WTC11 (cell line): ENCODE results near the gene PTN. TPM values are rescaled to one million over a fixed set of nuclear protein-coding genes. Genes with fewer than 3 reads are reported as not detected.

Experiments
- ATAC-seq: fragments of 200-7000 bp; cut with Tn5 transposase; 2 replicates; pipeline ENCODE4 v1.10.0; 2021; ENCODE audit warnings: mild to moderate bottlenecking, moderate library complexity
- CTCF ChIA-PET: fragments of 300-600 bp; sonication (Branson Sonifier 250); formaldehyde crosslinking; loops from one replicate; lab custom pipeline; 2021; ENCODE audit warnings: antibody characterized with exemption; lab: Charles Lee
- POLR2A ChIA-PET: fragments of 350-600 bp; sonication (Branson Sonifier 250); formaldehyde crosslinking; loops from one replicate; lab custom pipeline; 2021; ENCODE audit warnings: antibody characterized with exemption; lab: Charles Lee
- DNase-seq: peaks from one replicate; pipeline ENCODE4 v3.0.0; 2021; ENCODE audit warnings: low spot score
- H3K27ac Mint-ChIP-seq: 2 replicates; pipeline ENCODE4 v1.8.0; 2021; ENCODE audit warnings: mixed read lengths
- H3K27me3 Mint-ChIP-seq: 2 replicates; pipeline ENCODE4 v1.8.0; 2021; ENCODE audit warnings: low read depth, mild to moderate bottlenecking, moderate library complexity, mixed read lengths
- H3K36me3 Mint-ChIP-seq: 2 replicates; pipeline ENCODE4 v1.8.0; 2021; ENCODE audit warnings: mixed read lengths
- H3K4me1 Mint-ChIP-seq: 2 replicates; pipeline ENCODE4 v1.8.0; 2022; ENCODE audit warnings: mixed read lengths
- H3K4me3 Mint-ChIP-seq: 2 replicates; pipeline ENCODE4 v1.8.0; 2021; ENCODE audit warnings: mild to moderate bottlenecking, moderate library complexity, mixed read lengths
- H3K9me3 Mint-ChIP-seq: 2 replicates; pipeline ENCODE4 v1.8.0; 2021; ENCODE audit warnings: mixed read lengths
- ARID4B ChIP-seq: sonication (generic); formaldehyde crosslinking; IDR thresholded peaks from 2 replicates; pipeline ENCODE4 v1.8.0; 2023; ENCODE audit warnings: missing genetic modification reagents, mild to moderate bottlenecking, borderline replicate concordance
- ATF2 ChIP-seq: sonication (generic); formaldehyde crosslinking; IDR thresholded peaks from 2 replicates; pipeline ENCODE4 v1.8.1; 2022; ENCODE audit warnings: low read depth, missing genetic modification reagents, borderline replicate concordance
- CREM ChIP-seq: sonication (generic); formaldehyde crosslinking; IDR thresholded peaks from 2 replicates; pipeline ENCODE4 v1.8.1; 2022; ENCODE audit warnings: mild to moderate bottlenecking, missing genetic modification reagents, moderate library complexity
- E2F1 ChIP-seq: sonication (generic); formaldehyde crosslinking; IDR thresholded peaks from 2 replicates; pipeline ENCODE4 v1.8.0; 2022; ENCODE audit warnings: mild to moderate bottlenecking, missing genetic modification reagents
- E2F5 ChIP-seq: sonication (generic); formaldehyde crosslinking; IDR thresholded peaks from 2 replicates; pipeline ENCODE4 v1.8.1; 2022; ENCODE audit warnings: mild to moderate bottlenecking, moderate library complexity, missing genetic modification reagents
- ETV6 ChIP-seq: sonication (generic); formaldehyde crosslinking; IDR thresholded peaks from 2 replicates; pipeline ENCODE4 v1.8.1; 2022; ENCODE audit warnings: mild to moderate bottlenecking, missing genetic modification reagents
- FOXJ3 ChIP-seq: sonication (generic); formaldehyde crosslinking; IDR thresholded peaks from 2 replicates; pipeline ENCODE4 v1.9.0; 2021; ENCODE audit warnings: missing genetic modification reagents, mild to moderate bottlenecking, borderline replicate concordance
- FOXP1 ChIP-seq: sonication (generic); formaldehyde crosslinking; IDR thresholded peaks from 2 replicates; pipeline ENCODE4 v1.8.0; 2022; ENCODE audit warnings: missing genetic modification reagents, mild to moderate bottlenecking, moderate library complexity, borderline replicate concordance
- GABPB1 ChIP-seq: sonication (generic); formaldehyde crosslinking; IDR thresholded peaks from 2 replicates; pipeline ENCODE4 v1.8.1; 2023; ENCODE audit warnings: mild to moderate bottlenecking, missing genetic modification reagents
- JAZF1 ChIP-seq: fragments of 250-450 bp; sonication (Bioruptor Pico); IDR thresholded peaks from 2 replicates; pipeline ENCODE4 v1.9.0; 2021; ENCODE audit warnings: moderate library complexity, mild to moderate bottlenecking, inconsistent platforms
- NFYB ChIP-seq: sonication (generic); formaldehyde crosslinking; conservative IDR thresholded peaks from 2 replicates; pipeline ENCODE4 v1.8.0; 2022; ENCODE audit warnings: low read depth, missing genetic modification reagents
- NR3C1 ChIP-seq: sonication (generic); formaldehyde crosslinking; conservative IDR thresholded peaks from 2 replicates; pipeline ENCODE4 v1.8.1; 2023; ENCODE audit warnings: low read depth, mild to moderate bottlenecking, missing genetic modification reagents
- OVOL2 ChIP-seq: fragments of 250-450 bp; sonication (Bioruptor Pico); IDR thresholded peaks from 2 replicates; pipeline ENCODE4 v1.9.0; 2021; ENCODE audit warnings: mild to moderate bottlenecking, borderline replicate concordance
- SMAD3 ChIP-seq: sonication (generic); formaldehyde crosslinking; IDR thresholded peaks from 2 replicates; pipeline ENCODE4 v1.8.0; 2022; ENCODE audit warnings: missing genetic modification reagents, mild to moderate bottlenecking, borderline replicate concordance
- SMAD4 ChIP-seq: sonication (generic); formaldehyde crosslinking; IDR thresholded peaks from 2 replicates; pipeline ENCODE4 v1.8.0; 2022; ENCODE audit warnings: mild to moderate bottlenecking, missing genetic modification reagents
- SP1 ChIP-seq: sonication (generic); formaldehyde crosslinking; conservative IDR thresholded peaks from 2 replicates; pipeline ENCODE4 v1.8.1; 2022; ENCODE audit warnings: missing genetic modification reagents
- TEAD1 ChIP-seq: sonication (generic); formaldehyde crosslinking; IDR thresholded peaks from 2 replicates; pipeline ENCODE4 v1.8.0; 2022; ENCODE audit warnings: mild to moderate bottlenecking, missing genetic modification reagents
- TP53 ChIP-seq: sonication (generic); formaldehyde crosslinking; IDR thresholded peaks from 2 replicates; pipeline ENCODE4 v1.8.1; 2023; ENCODE audit warnings: mild to moderate bottlenecking, missing genetic modification reagents
- ZNF263 ChIP-seq: sonication (generic); formaldehyde crosslinking; IDR thresholded peaks from 2 replicates; pipeline ENCODE4 v1.8.1; 2022; ENCODE audit warnings: low read depth, mild to moderate bottlenecking, moderate library complexity, missing genetic modification reagents
- ZNF396 ChIP-seq: fragments of 250-450 bp; sonication (Bioruptor Pico); IDR thresholded peaks from 2 replicates; pipeline ENCODE4 v1.8.0; 2021; ENCODE audit warnings: mild to moderate bottlenecking, moderate library complexity, borderline replicate concordance
- total RNA-seq: library from RNA; stranded (reverse); gene quantifications from 3 replicates; pipeline ENCODE4 v1.2.3, GENCODE V29; 2021

Gene PTN
- total RNA-seq, 1 experiment from 2014 or later = 18.9 TPM

GRCh38 chr7:137282043-137282442 is 61.5 kb downstream of the PTN start:
- ChIA-PET CTCF (no interaction called here), POLR2A (no interaction called here)
- ATAC-seq (no peak), DNase-seq (no peak)
- no peaks in the 10 kb centered on the region for H3K36me3 Mint-ChIP-seq
- TF ChIP-seq ZNF263 (CRISPR knock-in tag) (no peak), FOXJ3 (no peak)
- no peaks in the 10 kb centered on the region for H3K27me3 Mint-ChIP-seq
- no peak overlapping the region for H3K4me3 Mint-ChIP-seq
- H3K4me1 Mint-ChIP-seq = peaks cover 3% of the 10 kb centered on the region
- H3K27ac Mint-ChIP-seq = no peak overlapping the region
- H3K9me3 Mint-ChIP-seq = no peaks in the 10 kb centered on the region

- no peaks in the 10 kb centered on the region for H3K36me3 Mint-ChIP-seq
- no peaks in the 10 kb centered on the region for H3K9me3 Mint-ChIP-seq
- ATAC-seq (no peak), DNase-seq (no peak)
- CTCF ChIA-PET = no interaction called here
- no peaks in the 10 kb centered on the region for H3K27me3 Mint-ChIP-seq
- H3K4me1 Mint-ChIP-seq = peaks cover 10% of the 10 kb centered on the region
- POLR2A ChIA-PET = no interaction called here
- H3K27ac Mint-ChIP-seq = no peak overlapping the region
- no peak overlapping the region for H3K4me3 Mint-ChIP-seq
- TF ChIP-seq ZNF396 (CRISPR knock-in tag) (no peak), CREM (no peak), NR3C1 (CRISPR knock-in tag) (no peak), OVOL2 (CRISPR knock-in tag) (no peak), FOXP1 (CRISPR knock-in tag) (no peak), ETV6 (CRISPR knock-in tag) (no peak), SP1 (CRISPR knock-in tag) (no peak), ATF2 (CRISPR knock-in tag) (no peak), TP53 (CRISPR knock-in tag) (no peak)
These were observed 67.3 kb downstream of the PTN start for GRCh38 chr7:137276189-137276588.

GRCh38 chr7:137272249-137272648 is 71.3 kb downstream of the PTN start:
- TF ChIP-seq E2F5 (CRISPR knock-in tag) (no peak), TEAD1 (CRISPR knock-in tag) (no peak), ARID4B (CRISPR knock-in tag) (no peak), E2F1 (no peak), NFYB (CRISPR knock-in tag) (no peak), SMAD3 (CRISPR knock-in tag) (no peak), GABPB1 (no peak), TP53 (CRISPR knock-in tag) (no peak), JAZF1 (CRISPR knock-in tag) (no peak), SMAD4 (CRISPR knock-in tag) (no peak)
- no peaks in the 10 kb centered on the region for H3K27me3 Mint-ChIP-seq
- DNase-seq = no peak
- ChIA-PET CTCF (no interaction called here), POLR2A (no interaction called here)
- H3K4me1 Mint-ChIP-seq = peaks cover 14% of the 10 kb centered on the region
- H3K9me3 Mint-ChIP-seq = no peaks in the 10 kb centered on the region
- no peak overlapping the region for H3K27ac Mint-ChIP-seq
- no peak overlapping the region for H3K4me3 Mint-ChIP-seq
- ATAC-seq = no peak
- no peaks in the 10 kb centered on the region for H3K36me3 Mint-ChIP-seq
